HEK293 (cell line): ENCODE measurements around the gene CD33.

ENCODE experiments used
- CTCF ChIA-PET: fragments of 350-600 bp; formaldehyde crosslinking; extraction: SDS; loops from one replicate; lab custom pipeline; 2021; ENCODE audit warnings: antibody characterized with exemption; lab: Yijun Ruan, JAX
- POLR2A ChIA-PET: fragments of 300-600 bp; formaldehyde crosslinking; extraction: SDS; loops from one replicate; lab custom pipeline; 2020; ENCODE audit warnings: antibody characterized with exemption, inconsistent platforms; lab: Yijun Ruan, JAX
- H3K27ac ChIP-seq: fragments of 200-500 bp; sonication (Bioruptor generic); 2 replicates; pipeline ENCODE4 v1.5.1; 2014; ENCODE audit warnings: low read depth, low read length, control low read depth, inconsistent platforms; ENCODE audit errors: extremely low read depth
- H3K36me3 ChIP-seq, 2 experiments: fragments of 200-500 bp in 1 of 2; sonication (Bioruptor generic) in 1 of 2; 1 replicate in 1 of 2; 2 replicates in 1 of 2; pipeline ENCODE4 v1.5.1; 2014 to 2017; ENCODE audit warnings: inconsistent platforms in 2 of 2, low read length in 2 of 2; ENCODE audit not compliant: control insufficient read depth in 2 of 2, insufficient read depth in 1 of 2
- H3K4me1 ChIP-seq: fragments of 200-500 bp; sonication (Bioruptor generic); 2 replicates; pipeline ENCODE4 v1.5.1; 2014; ENCODE audit warnings: mild to moderate bottlenecking, low read length, inconsistent platforms; ENCODE audit not compliant: control insufficient read depth, insufficient read depth
- H3K4me3 ChIP-seq: 2 replicates; pipeline ENCODE4 v1.5.1; 2011; ENCODE audit warnings: low read depth, mild to moderate bottlenecking, control low read depth, low read length, moderate library complexity
- H3K9me3 ChIP-seq: fragments of 200-500 bp; sonication (Bioruptor generic); 2 replicates; pipeline ENCODE4 v1.5.1; 2014; ENCODE audit warnings: low read depth, low read length, inconsistent platforms; ENCODE audit not compliant: control insufficient read depth, insufficient read depth
- BCL6B ChIP-seq: fragments of 450-650 bp; formaldehyde crosslinking; IDR thresholded peaks from 2 replicates; pipeline ENCODE4 v1.5.1; 2017; ENCODE audit warnings: missing biosample characterization, missing genetic modification characterization
- GLI2 ChIP-seq: fragments of 450-650 bp; formaldehyde crosslinking; IDR thresholded peaks from 2 replicates; pipeline ENCODE4; 2017; ENCODE audit warnings: missing biosample characterization, missing genetic modification characterization, low read depth, borderline replicate concordance
- HOXC10 ChIP-seq: sonication (generic); formaldehyde crosslinking; IDR thresholded peaks from 2 replicates; pipeline ENCODE4 v1.8.1; 2023; ENCODE audit warnings: mild to moderate bottlenecking, missing genetic modification reagents
- HOXD13 ChIP-seq: sonication (generic); formaldehyde crosslinking; IDR thresholded peaks from 2 replicates; pipeline ENCODE4 v1.8.0; 2022; ENCODE audit warnings: missing genetic modification reagents, borderline replicate concordance
- KLF10 ChIP-seq: fragments of 450-650 bp; IDR thresholded peaks from 2 replicates; pipeline ENCODE4 v1.5.1; 2018; ENCODE audit warnings: missing biosample characterization, mild to moderate bottlenecking, missing genetic modification characterization
- OVOL3 ChIP-seq: fragments of 450-650 bp; formaldehyde crosslinking; IDR thresholded peaks from 2 replicates; pipeline ENCODE4 v1.5.1; 2016; ENCODE audit warnings: missing biosample characterization, missing genetic modification characterization
- SALL2 ChIP-seq: fragments of 450-650 bp; formaldehyde crosslinking; IDR thresholded peaks from 2 replicates; pipeline ENCODE4 v1.5.0; 2017; ENCODE audit warnings: missing biosample characterization, mild to moderate bottlenecking, missing genetic modification characterization, borderline replicate concordance
- TCF7L2 ChIP-seq: IDR thresholded peaks from 2 replicates; pipeline ENCODE4 v1.6.1; 2011; ENCODE audit warnings: low read depth, mild to moderate bottlenecking, inconsistent platforms, low read length, moderate library complexity, borderline replicate concordance
- YY1 ChIP-seq: fragments of 450-650 bp; formaldehyde crosslinking; IDR thresholded peaks from 2 replicates; pipeline ENCODE4 v1.5.1; 2018; ENCODE audit warnings: missing biosample characterization, missing genetic modification characterization
- ZBTB1 ChIP-seq: fragments of 450-650 bp; formaldehyde crosslinking; IDR thresholded peaks from 2 replicates; pipeline ENCODE4 v1.5.1; 2016; ENCODE audit warnings: missing biosample characterization, missing genetic modification characterization
- ZBTB21 ChIP-seq: fragments of 450-650 bp; formaldehyde crosslinking; IDR thresholded peaks from 2 replicates; pipeline ENCODE4 v1.5.1; 2017; ENCODE audit warnings: missing biosample characterization, missing genetic modification characterization
- ZFP3 ChIP-seq: fragments of 450-650 bp; formaldehyde crosslinking; IDR thresholded peaks from 2 replicates; pipeline ENCODE4 v1.5.1; 2016; ENCODE audit warnings: low read depth, missing biosample characterization, missing genetic modification characterization
- ZNF132 ChIP-seq: fragments of 450-650 bp; formaldehyde crosslinking; IDR thresholded peaks from 2 replicates; pipeline ENCODE4 v1.5.1; 2017; ENCODE audit warnings: missing biosample characterization, missing genetic modification characterization, borderline replicate concordance
- ZNF174 ChIP-seq: fragments of 450-650 bp; formaldehyde crosslinking; IDR thresholded peaks from 2 replicates; pipeline ENCODE4 v1.5.0; 2017; ENCODE audit warnings: missing biosample characterization, mild to moderate bottlenecking, missing genetic modification characterization
- ZNF239 ChIP-seq: fragments of 450-650 bp; formaldehyde crosslinking; IDR thresholded peaks from 2 replicates; pipeline ENCODE4 v1.5.1; 2016; ENCODE audit warnings: missing biosample characterization, missing genetic modification characterization
- ZNF423 ChIP-seq: fragments of 450-650 bp; formaldehyde crosslinking; IDR thresholded peaks from 2 replicates; pipeline ENCODE4 v1.5.1; 2016; ENCODE audit warnings: missing biosample characterization, missing genetic modification characterization
- ZNF548 ChIP-seq: fragments of 450-650 bp; formaldehyde crosslinking; IDR thresholded peaks from 2 replicates; pipeline ENCODE4 v1.5.1; 2016; ENCODE audit warnings: missing biosample characterization, missing genetic modification characterization
- ZNF692 ChIP-seq: fragments of 450-650 bp; formaldehyde crosslinking; IDR thresholded peaks from 2 replicates; pipeline ENCODE4 v1.5.1; 2016; ENCODE audit warnings: missing biosample characterization, missing genetic modification characterization
- ZNF76 ChIP-seq: fragments of 450-650 bp; formaldehyde crosslinking; IDR thresholded peaks from 2 replicates; pipeline ENCODE4; 2016; ENCODE audit warnings: low read depth, missing biosample characterization, missing genetic modification characterization, borderline replicate concordance
- TF ChIP-seq, protein P1 (sequence below): fragments of 450-650 bp; formaldehyde crosslinking; IDR thresholded peaks from 2 replicates; pipeline ENCODE4 v1.5.1; 2016; ENCODE audit warnings: missing biosample characterization, missing genetic modification characterization, low read depth
- TF ChIP-seq, protein P2 (sequence below): fragments of 450-650 bp; formaldehyde crosslinking; IDR thresholded peaks from 2 replicates; pipeline ENCODE4 v1.5.1; 2016; ENCODE audit warnings: missing biosample characterization, missing genetic modification characterization
- TF ChIP-seq, protein P3 (sequence below): fragments of 450-650 bp; formaldehyde crosslinking; IDR thresholded peaks from 2 replicates; pipeline ENCODE4 v1.5.1; 2017; ENCODE audit warnings: missing biosample characterization, mild to moderate bottlenecking, missing genetic modification characterization, moderate library complexity

The CD33 gene

DNA sequence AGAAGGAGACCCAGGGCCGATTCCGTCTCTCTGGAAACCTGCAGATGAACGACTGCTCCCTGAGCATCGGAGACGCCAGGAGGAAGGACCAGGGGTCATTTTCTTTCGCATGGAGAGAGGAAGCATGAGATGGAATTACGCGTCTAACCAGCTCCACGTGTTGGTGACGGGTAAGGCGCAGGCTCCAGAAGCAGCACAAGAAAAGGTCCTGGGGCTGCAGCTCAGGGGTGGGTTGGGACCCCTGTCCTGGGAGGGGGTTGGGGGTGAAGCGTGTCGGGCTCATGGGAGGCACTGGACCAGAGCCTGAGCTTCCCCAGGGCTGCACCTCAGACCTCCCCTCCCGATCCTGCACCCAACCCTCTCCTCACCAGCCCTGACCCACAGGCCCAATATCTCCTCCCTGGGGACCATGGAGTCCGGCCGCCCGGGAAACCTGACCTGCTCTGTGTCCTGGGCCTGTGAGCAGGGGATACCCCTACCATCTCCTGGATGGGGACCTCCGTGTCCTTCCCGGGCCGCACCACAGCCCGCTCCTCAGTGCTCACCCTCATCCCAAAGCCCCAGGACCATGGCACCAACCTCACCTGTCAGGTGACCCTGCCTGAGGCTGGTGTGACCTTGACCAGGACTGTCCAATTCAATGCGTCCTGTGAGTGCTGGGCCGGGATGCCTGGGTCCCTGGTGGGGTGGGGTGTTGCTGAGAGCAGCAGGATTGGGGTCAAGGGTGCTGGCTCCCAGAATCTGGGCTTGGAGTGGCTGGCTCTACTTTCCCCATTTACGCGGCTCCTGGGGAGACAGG, 39.6 kb upstream of the CD33 start (continued):
- TF ChIP-seq, protein P1, sequence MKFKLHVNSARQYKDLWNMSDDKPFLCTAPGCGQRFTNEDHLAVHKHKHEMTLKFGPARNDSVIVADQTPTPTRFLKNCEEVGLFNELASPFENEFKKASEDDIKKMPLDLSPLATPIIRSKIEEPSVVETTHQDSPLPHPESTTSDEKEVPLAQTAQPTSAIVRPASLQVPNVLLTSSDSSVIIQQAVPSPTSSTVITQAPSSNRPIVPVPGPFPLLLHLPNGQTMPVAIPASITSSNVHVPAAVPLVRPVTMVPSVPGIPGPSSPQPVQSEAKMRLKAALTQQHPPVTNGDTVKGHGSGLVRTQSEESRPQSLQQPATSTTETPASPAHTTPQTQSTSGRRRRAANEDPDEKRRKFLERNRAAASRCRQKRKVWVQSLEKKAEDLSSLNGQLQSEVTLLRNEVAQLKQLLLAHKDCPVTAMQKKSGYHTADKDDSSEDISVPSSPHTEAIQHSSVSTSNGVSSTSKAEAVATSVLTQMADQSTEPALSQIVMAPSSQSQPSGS (tag by site-specific recombination) = no peak
- TF ChIP-seq OVOL3 (tag by site-specific recombination) (no peak), ZFP3 (tag by site-specific recombination) (no peak), HOXD13 (no peak)

DNA sequence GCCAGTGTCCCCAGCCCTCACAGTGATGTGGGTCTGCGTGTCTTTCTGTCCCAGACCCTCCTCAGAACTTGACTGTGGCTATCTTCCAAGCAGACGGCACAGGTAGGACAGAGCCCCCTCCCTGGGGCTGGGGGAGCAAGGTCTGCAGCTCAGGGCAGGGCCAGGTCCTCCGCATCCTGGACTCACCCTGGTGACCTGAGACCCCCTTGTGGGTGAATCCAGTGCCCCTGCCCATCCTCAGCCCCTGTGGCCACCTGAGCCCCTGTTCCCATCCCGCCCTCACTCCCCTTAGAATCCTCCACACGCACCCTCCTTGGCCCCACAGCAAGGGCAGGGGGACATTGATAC, 39.0 kb upstream of the CD33 start:
- H3K27ac ChIP-seq = no peak overlapping the region
- H3K36me3 ChIP-seq = no peaks in the 10 kb centered on the region
- H3K4me3 ChIP-seq = no peak overlapping the region
- H3K9me3 ChIP-seq = no peaks in the 10 kb centered on the region
- TF ChIP-seq, protein P2, sequence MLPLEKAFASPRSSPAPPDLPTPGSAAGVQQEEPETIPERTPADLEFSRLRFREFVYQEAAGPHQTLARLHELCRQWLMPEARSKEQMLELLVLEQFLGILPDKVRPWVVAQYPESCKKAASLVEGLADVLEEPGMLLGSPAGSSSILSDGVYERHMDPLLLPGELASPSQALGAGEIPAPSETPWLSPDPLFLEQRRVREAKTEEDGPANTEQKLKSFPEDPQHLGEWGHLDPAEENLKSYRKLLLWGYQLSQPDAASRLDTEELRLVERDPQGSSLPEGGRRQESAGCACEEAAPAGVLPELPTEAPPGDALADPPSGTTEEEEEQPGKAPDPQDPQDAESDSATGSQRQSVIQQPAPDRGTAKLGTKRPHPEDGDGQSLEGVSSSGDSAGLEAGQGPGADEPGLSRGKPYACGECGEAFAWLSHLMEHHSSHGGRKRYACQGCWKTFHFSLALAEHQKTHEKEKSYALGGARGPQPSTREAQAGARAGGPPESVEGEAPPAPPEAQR (tag by site-specific recombination) = no peak
- TF ChIP-seq ZBTB21 (tag by site-specific recombination) = no peak
- no peak for TF ChIP-seq ZBTB1 (tag by site-specific recombination)
- TF ChIP-seq, protein P3, sequence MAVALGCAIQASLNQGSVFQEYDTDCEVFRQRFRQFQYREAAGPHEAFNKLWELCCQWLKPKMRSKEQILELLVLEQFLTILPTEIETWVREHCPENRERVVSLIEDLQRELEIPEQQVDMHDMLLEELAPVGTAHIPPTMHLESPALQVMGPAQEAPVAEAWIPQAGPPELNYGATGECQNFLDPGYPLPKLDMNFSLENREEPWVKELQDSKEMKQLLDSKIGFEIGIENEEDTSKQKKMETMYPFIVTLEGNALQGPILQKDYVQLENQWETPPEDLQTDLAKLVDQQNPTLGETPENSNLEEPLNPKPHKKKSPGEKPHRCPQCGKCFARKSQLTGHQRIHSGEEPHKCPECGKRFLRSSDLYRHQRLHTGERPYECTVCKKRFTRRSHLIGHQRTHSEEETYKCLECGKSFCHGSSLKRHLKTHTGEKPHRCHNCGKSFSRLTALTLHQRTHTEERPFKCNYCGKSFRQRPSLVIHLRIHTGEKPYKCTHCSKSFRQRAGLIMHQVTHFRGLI = no peak
- no peak for TF ChIP-seq ZNF76 (tag by site-specific recombination)
- TF ChIP-seq ZNF548 (tag by site-specific recombination) = no peak
- TF ChIP-seq ZFP3 (tag by site-specific recombination) = no peak
- no peak for TF ChIP-seq SALL2 (tag by site-specific recombination)
- no peak for TF ChIP-seq ZNF174
- TF ChIP-seq YY1 = no peak
- no peak for TF ChIP-seq GLI2
- no peak for TF ChIP-seq KLF10
- no peak for TF ChIP-seq ZNF239 (tag by site-specific recombination)
- TF ChIP-seq ZNF132 (tag by site-specific recombination) = no peak
- TF ChIP-seq HOXC10 = no peak
- TF ChIP-seq ZNF692 (tag by site-specific recombination) = no peak
- TF ChIP-seq BCL6B (tag by site-specific recombination) = no peak
- no peak for TF ChIP-seq ZNF423
- no peak for TF ChIP-seq TCF7L2
- TF ChIP-seq, all 188 proteins: peak for 0
- POLR2A ChIA-PET = no interaction called here
- CTCF ChIA-PET = interaction anchor here (0.6 to 0.8 kb wide), 2 partner anchors 167 to 288 kb away, joined by 4 read pairs; no protein-coding TSS in a partner anchor
- no peaks in the 10 kb centered on the region for H3K4me1 ChIP-seq
